ENCODE data around the gene CRYGB.

DNA sequence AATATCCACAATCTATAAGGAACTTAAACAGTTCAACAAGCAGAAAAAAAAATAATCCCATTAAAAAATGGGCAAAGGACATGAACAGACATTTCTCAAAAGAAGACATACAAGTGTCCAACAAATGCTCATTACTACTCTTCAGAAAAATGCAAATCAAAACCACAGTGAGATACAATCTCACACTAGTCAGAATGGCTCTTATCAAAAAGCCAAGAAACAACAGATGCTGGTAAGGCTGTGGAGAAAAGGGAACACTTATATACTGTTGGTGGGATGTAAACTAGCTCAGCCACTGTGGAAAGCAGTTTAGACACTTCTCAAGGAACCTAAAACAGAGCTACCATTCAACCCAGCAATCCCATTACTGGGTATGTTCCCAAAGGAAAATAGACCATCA lies 7.2 kb upstream of the CRYGB start:
- no peak for TF ChIP-seq POLR2A (IDR thresholded peaks at IDR 0.05; ENCODE audit: extremely low read depth, insufficient read length)
- TF ChIP-seq, protein P1, sequence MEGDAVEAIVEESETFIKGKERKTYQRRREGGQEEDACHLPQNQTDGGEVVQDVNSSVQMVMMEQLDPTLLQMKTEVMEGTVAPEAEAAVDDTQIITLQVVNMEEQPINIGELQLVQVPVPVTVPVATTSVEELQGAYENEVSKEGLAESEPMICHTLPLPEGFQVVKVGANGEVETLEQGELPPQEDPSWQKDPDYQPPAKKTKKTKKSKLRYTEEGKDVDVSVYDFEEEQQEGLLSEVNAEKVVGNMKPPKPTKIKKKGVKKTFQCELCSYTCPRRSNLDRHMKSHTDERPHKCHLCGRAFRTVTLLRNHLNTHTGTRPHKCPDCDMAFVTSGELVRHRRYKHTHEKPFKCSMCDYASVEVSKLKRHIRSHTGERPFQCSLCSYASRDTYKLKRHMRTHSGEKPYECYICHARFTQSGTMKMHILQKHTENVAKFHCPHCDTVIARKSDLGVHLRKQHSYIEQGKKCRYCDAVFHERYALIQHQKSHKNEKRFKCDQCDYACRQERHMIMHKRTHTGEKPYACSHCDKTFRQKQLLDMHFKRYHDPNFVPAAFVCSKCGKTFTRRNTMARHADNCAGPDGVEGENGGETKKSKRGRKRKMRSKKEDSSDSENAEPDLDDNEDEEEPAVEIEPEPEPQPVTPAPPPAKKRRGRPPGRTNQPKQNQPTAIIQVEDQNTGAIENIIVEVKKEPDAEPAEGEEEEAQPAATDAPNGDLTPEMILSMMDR (IDR thresholded peaks at IDR 0.05; ENCODE audit: low read depth, low read length): no peak
